WTC11 (cell line): ENCODE results near the gene BBS12. TPM values are rescaled to one million over a fixed set of nuclear protein-coding genes. Genes with fewer than 3 reads are reported as not detected.

Experiments
- ATAC-seq: fragments of 200-7000 bp; cut with Tn5 transposase; 2 replicates; pipeline ENCODE4 v1.10.0; 2021; ENCODE audit warnings: mild to moderate bottlenecking, moderate library complexity
- CTCF ChIA-PET: fragments of 300-600 bp; sonication (Branson Sonifier 250); formaldehyde crosslinking; loops from one replicate; lab custom pipeline; 2021; ENCODE audit warnings: antibody characterized with exemption; lab: Charles Lee
- POLR2A ChIA-PET: fragments of 350-600 bp; sonication (Branson Sonifier 250); formaldehyde crosslinking; loops from one replicate; lab custom pipeline; 2021; ENCODE audit warnings: antibody characterized with exemption; lab: Charles Lee
- DNase-seq: peaks from one replicate; pipeline ENCODE4 v3.0.0; 2021; ENCODE audit warnings: low spot score
- H3K27ac Mint-ChIP-seq: 2 replicates; pipeline ENCODE4 v1.8.0; 2021; ENCODE audit warnings: mixed read lengths
- H3K27me3 Mint-ChIP-seq: 2 replicates; pipeline ENCODE4 v1.8.0; 2021; ENCODE audit warnings: low read depth, mild to moderate bottlenecking, moderate library complexity, mixed read lengths
- H3K36me3 Mint-ChIP-seq: 2 replicates; pipeline ENCODE4 v1.8.0; 2021; ENCODE audit warnings: mixed read lengths
- H3K4me1 Mint-ChIP-seq: 2 replicates; pipeline ENCODE4 v1.8.0; 2022; ENCODE audit warnings: mixed read lengths
- H3K4me3 Mint-ChIP-seq: 2 replicates; pipeline ENCODE4 v1.8.0; 2021; ENCODE audit warnings: mild to moderate bottlenecking, moderate library complexity, mixed read lengths
- H3K9me3 Mint-ChIP-seq: 2 replicates; pipeline ENCODE4 v1.8.0; 2021; ENCODE audit warnings: mixed read lengths
- ATF1 ChIP-seq: sonication (generic); formaldehyde crosslinking; IDR thresholded peaks from 2 replicates; pipeline ENCODE4 v1.8.1; 2023; ENCODE audit warnings: mild to moderate bottlenecking, moderate library complexity, missing genetic modification reagents
- ATF6 ChIP-seq: sonication (generic); formaldehyde crosslinking; IDR thresholded peaks from 2 replicates; pipeline ENCODE4 v1.8.1; 2023; ENCODE audit warnings: mild to moderate bottlenecking, missing genetic modification reagents
- CTCF ChIP-seq: fragments of 200-600 bp; IDR thresholded peaks from 2 replicates; pipeline ENCODE4 v1.8.0; 2022; ENCODE audit warnings: antibody characterized with exemption
- E2F5 ChIP-seq: sonication (generic); formaldehyde crosslinking; IDR thresholded peaks from 2 replicates; pipeline ENCODE4 v1.8.1; 2022; ENCODE audit warnings: mild to moderate bottlenecking, moderate library complexity, missing genetic modification reagents
- ELF4 ChIP-seq: sonication (generic); formaldehyde crosslinking; IDR thresholded peaks from 2 replicates; pipeline ENCODE4 v1.8.1; 2022; ENCODE audit warnings: low read depth, mild to moderate bottlenecking, moderate library complexity, missing genetic modification reagents
- ETV6 ChIP-seq: sonication (generic); formaldehyde crosslinking; IDR thresholded peaks from 2 replicates; pipeline ENCODE4 v1.8.1; 2022; ENCODE audit warnings: mild to moderate bottlenecking, missing genetic modification reagents
- FOXK1 ChIP-seq: sonication (generic); formaldehyde crosslinking; IDR thresholded peaks from 2 replicates; pipeline ENCODE4 v1.8.0; 2022; ENCODE audit warnings: mild to moderate bottlenecking, moderate library complexity, missing genetic modification reagents
- JUN ChIP-seq: sonication (generic); formaldehyde crosslinking; IDR thresholded peaks from 2 replicates; pipeline ENCODE4 v1.8.0; 2023; ENCODE audit warnings: mild to moderate bottlenecking, missing genetic modification reagents
- MAX ChIP-seq: sonication (generic); formaldehyde crosslinking; IDR thresholded peaks from 2 replicates; pipeline ENCODE4 v1.8.0; 2022; ENCODE audit warnings: mild to moderate bottlenecking, missing genetic modification reagents
- MXD4 ChIP-seq: fragments of 250-450 bp; sonication (Bioruptor Pico); IDR thresholded peaks from 2 replicates; pipeline ENCODE4 v1.8.0; 2021; ENCODE audit warnings: mild to moderate bottlenecking, moderate library complexity, borderline replicate concordance
- PRDM15 ChIP-seq: sonication (generic); formaldehyde crosslinking; IDR thresholded peaks from 2 replicates; pipeline ENCODE4 v1.8.0; 2022; ENCODE audit warnings: missing genetic modification reagents
- PRRX2 ChIP-seq: fragments of 250-450 bp; sonication (Bioruptor Pico); IDR thresholded peaks from 2 replicates; pipeline ENCODE4 v1.8.0; 2021; ENCODE audit warnings: mild to moderate bottlenecking
- RORB ChIP-seq: fragments of 250-450 bp; sonication (Bioruptor Pico); IDR thresholded peaks from 2 replicates; pipeline ENCODE4 v1.9.0; 2021; ENCODE audit warnings: mild to moderate bottlenecking
- STAT6 ChIP-seq: sonication (generic); formaldehyde crosslinking; conservative IDR thresholded peaks from 2 replicates; pipeline ENCODE4 v1.8.1; 2023; ENCODE audit warnings: mild to moderate bottlenecking, low read depth, missing genetic modification reagents, moderate library complexity
- TCF7 ChIP-seq: sonication (generic); formaldehyde crosslinking; IDR thresholded peaks from 2 replicates; pipeline ENCODE4 v1.8.0; 2022; ENCODE audit warnings: mild to moderate bottlenecking, low read depth, missing genetic modification reagents, moderate library complexity
- TEAD1 ChIP-seq: sonication (generic); formaldehyde crosslinking; IDR thresholded peaks from 2 replicates; pipeline ENCODE4 v1.8.0; 2022; ENCODE audit warnings: mild to moderate bottlenecking, missing genetic modification reagents
- TEAD4 ChIP-seq: sonication (generic); formaldehyde crosslinking; IDR thresholded peaks from 2 replicates; pipeline ENCODE4 v1.8.0; 2022; ENCODE audit warnings: mild to moderate bottlenecking, missing genetic modification reagents
- ZNF219 ChIP-seq: sonication (generic); formaldehyde crosslinking; IDR thresholded peaks from 2 replicates; pipeline ENCODE4 v1.8.0; 2023; ENCODE audit warnings: missing genetic modification reagents, mild to moderate bottlenecking, borderline replicate concordance
- ZNF317 ChIP-seq: sonication (generic); formaldehyde crosslinking; IDR thresholded peaks from 2 replicates; pipeline ENCODE4 v1.8.1; 2023; ENCODE audit warnings: low read depth, mild to moderate bottlenecking, moderate library complexity, missing genetic modification reagents, borderline replicate concordance
- total RNA-seq: library from RNA; stranded (reverse); gene quantifications from 3 replicates; pipeline ENCODE4 v1.2.3, GENCODE V29; 2021

Gene BBS12
- total RNA-seq, 1 experiment from 2014 or later = 2.7 TPM

- TF ChIP-seq CTCF (no peak), ZNF317 (CRISPR knock-in tag) (no peak), RORB (CRISPR knock-in tag) (no peak), MXD4 (CRISPR knock-in tag) (no peak), ATF1 (CRISPR knock-in tag) (no peak), STAT6 (CRISPR knock-in tag) (no peak), ELF4 (CRISPR knock-in tag) (no peak)
Measured at GRCh38 chr4:122781486-122781885, 49.0 kb downstream of the BBS12 start (continued).

- TF ChIP-seq TEAD4 (CRISPR knock-in tag) (peak; percentile 93), E2F5 (CRISPR knock-in tag) (no peak), ZNF219 (no peak), ATF6 (no peak), JUN (peak; percentile 61; the same call in 1 of the 2 replicates), PRDM15 (CRISPR knock-in tag) (0 out of 2 replicates have a peak, but pooled peaks have one; percentile 14), MAX (CRISPR knock-in tag) (peak; percentile 58), TCF7 (CRISPR knock-in tag) (no peak), FOXK1 (CRISPR knock-in tag) (peak; percentile 72; the same call in 1 of the 2 replicates), TEAD1 (CRISPR knock-in tag) (peak; percentile 99; the same call in 1 of the 2 replicates), ETV6 (CRISPR knock-in tag) (peak; percentile 75; the same call in 1 of the 2 replicates), PRRX2 (CRISPR knock-in tag) (no peak), CTCF (no peak)
- ATAC-seq (peak; percentile 98), DNase-seq (peak; percentile 78)
- Mint-ChIP-seq H3K4me3 (peak overlapping the region; percentile 51), H3K27me3 (no peaks in the 10 kb centered on the region), H3K9me3 (peaks cover 17% of the 10 kb centered on the region), H3K36me3 (peaks cover 12% of the 10 kb centered on the region), H3K27ac (peak overlapping the region; percentile 100), H3K4me1 (peaks cover 82% of the 10 kb centered on the region)
- ChIA-PET CTCF (interaction anchor here (0.5 to 1.4 kb wide), 5 partner anchors 13 to 66 kb away, joined by 3 to 9 read pairs (median 3); no protein-coding TSS in a partner anchor), POLR2A (interaction anchor here (0.5 to 2.5 kb wide), 7 partner anchors 13 to 121 kb away, joined by 3 to 43 read pairs (median 3); partner anchors contain the start of genes BBS12 and FGF2)
Measured at GRCh38 chr4:122783301-122784215, 51.1 kb downstream of the BBS12 start.
